NCI-H1436 (cell line): Measurements from ENCODE around the gene VWA2.

Experiments used
- DNase-seq: peaks from one replicate; lab custom pipeline; 2025; lab: John Stamatoyannopoulos, UW

The VWA2 gene

DNA sequence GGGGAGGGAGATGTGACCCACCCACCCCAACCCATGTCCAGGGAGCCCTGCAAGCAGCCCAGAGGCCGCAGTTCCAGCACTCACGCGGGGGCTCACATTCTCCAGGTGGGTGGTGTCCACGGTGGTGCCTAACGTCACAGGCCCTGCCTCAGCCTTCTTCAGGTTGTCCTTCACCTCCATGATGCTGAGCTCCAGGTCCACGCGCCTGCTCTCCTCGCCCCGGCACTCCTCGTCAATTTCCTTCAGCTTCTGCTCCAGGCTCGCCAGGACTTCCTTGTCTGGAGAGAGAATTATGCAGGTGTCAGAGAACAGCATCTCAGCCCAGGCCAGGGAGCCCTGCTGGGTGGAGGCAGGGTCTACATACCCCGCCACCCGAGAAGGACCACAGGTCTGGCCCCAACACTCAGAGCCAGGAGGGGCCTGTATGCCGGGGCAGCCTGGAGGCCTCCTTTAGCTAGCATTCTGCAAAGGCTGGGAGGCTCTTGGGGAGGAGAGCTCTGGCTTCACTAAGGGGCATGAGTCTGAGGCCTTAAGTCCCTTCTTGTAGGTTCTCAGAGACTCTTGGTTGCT, 58.2 kb downstream of the VWA2 start:
- DNase-seq = no peak

DNA sequence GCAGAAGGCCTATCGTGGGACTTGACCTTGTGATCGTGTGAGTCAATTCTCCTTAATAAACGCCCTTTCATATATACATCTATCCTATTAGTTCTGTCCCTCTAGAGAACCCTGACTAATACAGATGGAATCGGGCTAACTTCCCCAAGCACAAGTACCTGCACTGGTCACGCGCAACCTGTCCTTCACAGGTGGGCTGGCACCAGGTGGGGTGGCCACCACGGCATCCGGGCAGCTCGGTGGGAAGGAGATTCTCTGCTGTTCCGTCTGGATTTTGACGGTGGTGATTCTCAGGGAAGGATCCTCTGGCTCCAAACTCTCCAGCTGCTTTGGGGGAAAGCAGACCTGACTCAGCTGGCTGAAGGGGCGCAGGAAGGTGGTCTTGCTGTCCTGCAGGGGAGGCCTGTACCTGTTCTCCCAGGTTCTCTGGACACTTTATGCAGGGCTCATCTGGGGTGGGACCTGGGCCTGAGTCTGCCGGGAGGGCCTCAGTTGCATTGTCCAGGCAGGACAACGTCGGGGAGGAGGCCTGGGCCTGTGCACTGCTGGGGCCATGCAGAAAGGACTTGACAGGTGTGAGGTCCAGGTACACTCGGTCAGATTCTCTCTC, 61.1 kb downstream of the VWA2 start:
- DNase-seq = no peak

DNA sequence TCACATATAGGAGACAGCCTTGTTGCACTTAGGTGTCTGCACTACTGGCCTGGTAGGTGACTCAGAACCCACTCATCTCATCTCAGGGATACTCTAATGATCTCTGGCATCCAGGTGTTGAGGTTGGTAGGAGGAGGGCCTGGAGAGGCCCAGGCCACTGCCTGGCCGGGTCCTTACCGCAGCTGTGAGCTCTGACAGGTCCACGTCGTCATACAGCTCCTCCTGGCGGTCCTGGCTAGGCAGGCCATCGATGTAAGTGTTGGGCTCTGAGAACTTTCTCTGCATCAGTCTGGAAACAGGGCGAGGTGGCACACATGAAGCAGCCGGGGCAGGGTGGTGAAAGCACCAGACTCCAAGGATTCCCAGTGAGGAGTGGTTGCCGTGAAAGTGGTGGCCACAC, 62.1 kb downstream of the VWA2 start:
- DNase-seq = no peak

DNA sequence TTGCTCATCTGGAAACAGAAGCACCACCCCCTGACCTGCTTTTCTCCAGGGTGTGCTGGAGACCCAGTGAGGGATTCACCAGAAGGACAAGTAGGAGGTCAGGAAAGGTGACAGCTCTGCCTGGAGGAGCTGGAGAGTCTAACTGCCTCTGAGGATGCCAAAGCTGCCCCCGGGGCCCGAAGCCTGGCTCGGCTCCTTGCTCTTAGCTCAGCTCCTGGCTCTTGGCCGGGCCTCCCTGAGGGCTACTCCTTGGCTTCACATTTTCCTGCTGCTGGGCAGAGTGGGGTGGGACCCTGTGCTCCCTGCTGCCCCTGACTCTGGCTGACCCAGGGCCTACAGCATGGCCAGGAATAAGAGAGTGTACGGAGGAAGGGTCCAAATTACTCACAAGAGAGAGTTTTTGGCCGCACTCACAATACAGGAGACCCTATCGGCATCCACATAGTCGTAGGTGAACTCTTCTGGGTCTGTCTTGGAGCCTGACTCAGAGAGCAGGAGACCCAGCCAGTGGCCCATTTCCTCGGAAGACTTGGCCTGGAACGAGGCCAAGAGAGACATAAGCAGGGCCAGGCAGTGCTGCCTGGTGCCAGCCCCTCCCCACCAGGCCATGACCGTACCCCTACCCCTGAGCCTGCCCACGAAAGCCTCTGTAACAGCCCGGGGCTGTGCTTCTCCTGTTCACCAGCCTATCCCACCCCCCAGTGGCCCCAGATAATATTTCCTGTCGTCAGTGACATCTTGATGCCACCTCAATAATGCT, 63.1 kb downstream of the VWA2 start:
- DNase-seq = no peak

DNA sequence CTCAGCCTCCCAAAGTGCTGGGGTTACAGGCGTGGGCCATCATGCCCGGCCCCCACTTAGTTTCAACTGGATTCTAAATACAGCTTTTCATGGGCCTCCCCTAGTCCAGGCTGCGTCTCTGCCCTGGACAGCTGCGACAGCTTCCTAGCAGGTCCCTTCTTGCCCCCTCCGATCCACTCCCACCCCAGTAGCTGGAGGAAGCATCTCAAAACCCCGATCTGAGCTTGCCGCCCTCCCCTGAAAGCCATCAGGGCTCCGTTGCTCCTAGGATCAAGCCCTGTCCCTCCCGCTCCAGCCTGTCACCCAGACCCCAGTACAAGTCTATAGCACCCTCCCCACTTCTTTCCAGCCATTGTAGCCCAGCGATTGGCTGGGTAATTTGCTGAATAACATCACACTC, 64.5 kb downstream of the VWA2 start:
- no peak for DNase-seq

DNA sequence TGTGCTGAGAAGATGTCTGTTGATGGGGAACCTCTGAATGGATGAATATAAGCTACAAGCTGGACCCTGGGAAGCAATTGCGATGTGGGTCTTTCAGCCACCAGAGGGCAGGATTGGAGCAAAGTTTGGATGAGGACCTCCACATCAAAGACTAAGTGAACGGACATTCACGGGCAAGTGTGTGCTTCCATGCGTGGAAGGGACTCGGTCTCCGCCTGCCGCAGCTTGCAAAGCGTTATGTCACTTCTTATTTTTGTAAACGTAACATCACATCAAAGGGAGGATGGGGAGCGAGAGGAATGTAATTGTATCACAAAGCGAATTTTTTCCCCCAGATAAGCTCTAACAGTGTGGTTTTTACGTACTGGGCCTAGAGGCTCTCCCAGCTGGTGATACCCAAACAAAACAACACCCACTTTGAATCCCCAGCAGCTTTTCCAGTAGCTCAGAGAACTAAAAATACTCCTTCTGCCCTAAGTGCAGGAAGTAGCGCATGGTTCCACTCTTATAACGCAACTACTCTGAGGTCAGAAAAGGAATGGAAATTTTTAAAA, 65.0 kb downstream of the VWA2 start:
- peak; percentile 45 for DNase-seq

DNA sequence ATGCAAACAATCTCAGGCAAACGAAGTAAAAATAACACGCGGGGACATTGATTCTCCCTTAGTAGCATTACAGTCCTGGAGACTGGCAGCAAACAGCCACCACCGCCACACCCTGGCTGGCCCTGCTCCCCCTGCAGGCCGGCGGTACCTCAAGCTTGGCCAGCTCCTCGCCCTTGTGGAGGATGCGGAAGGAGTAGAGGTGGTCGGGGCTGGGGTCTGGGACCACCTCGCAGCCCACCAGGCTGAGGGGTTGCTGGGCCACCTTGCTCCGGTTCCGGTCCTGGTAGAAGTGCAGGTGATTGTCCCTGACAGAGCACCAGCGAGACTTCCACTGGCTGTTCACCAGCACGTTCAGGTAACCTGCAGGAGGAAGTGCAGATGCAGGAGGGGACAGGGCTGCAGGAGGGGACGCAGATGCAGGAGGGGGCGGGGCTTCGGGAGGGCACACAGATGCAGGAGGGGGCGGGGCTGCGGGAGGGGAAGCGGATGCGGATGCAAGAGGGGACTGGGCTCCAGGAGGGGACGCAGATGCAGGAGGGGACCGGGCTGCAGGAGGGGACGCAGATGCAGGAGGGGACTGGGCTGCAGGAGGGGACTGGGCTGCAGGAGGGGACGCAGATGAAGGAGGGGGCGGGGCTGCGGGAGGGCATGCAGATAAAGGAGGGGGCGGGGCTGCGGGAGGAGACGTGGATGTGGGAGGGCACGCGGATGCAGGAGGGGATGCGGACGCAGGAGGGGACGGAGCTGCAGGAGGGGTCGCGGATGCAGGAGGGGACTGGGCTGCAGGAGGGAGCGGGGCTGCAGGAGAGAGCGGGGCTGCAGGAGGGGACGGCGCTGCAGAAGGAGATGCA, 65.7 kb downstream of the VWA2 start:
- peak; percentile 59 for DNase-seq

DNA sequence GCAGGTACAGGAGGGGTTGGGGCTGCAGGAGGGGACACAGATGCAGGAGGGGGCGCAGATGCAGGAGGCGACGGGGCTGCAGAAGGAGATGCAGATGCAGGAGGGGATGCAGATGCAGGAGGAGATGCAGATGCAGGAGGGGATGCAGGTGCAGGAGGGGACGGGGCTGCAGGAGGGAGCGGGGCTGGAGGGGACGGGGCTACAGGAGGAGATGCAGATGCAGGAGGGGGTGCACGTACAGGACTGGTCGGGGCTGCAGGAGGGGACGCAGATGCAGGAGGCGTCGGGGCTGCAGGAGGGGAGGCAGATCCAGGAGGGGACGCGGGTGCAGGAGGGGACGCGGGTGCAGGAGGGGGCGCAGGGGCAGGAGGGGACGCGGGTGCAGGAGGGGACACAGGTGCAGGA, 66.5 kb downstream of the VWA2 start:
- no peak for DNase-seq

DNA sequence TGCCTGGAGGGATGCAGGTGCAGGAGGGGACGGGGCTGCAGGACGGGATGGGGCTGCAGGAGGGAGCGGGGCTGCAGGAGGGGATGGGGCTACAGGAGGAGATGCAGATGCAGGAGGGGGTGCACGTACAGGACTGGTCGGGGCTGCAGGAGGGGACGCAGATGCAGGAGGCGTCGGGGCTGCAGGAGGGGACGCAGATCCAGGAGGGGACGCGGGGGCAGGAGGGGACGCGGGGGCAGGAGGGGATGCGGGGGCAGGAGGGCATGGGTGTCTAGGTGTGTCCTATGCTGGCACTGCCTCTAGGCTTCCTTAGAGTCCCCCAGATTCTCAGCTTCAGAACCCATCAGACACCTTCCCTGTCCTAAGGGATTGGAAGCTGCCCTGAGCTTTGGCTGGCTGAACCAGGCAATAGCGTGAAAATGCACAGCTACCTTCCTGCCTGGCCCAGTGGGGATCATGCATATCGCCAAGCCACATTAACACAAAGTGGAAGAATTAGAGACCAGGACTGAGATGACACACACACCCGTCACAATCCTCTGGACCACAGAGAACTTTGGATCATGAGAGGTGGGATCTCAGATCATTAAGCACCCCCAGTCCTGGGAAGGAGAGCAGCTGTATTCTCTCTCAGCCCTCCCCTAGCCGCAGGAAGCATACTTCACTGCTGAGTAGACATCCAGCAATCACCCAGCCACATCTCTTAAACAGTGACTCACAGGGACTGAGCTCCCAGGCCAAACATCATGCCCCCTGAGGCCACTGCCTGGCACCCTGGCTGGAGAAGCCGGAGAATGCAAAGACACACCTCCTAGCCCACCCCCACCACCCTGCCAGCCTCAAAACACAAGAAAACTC, 67.3 kb downstream of the VWA2 start:
- no peak for DNase-seq

DNA sequence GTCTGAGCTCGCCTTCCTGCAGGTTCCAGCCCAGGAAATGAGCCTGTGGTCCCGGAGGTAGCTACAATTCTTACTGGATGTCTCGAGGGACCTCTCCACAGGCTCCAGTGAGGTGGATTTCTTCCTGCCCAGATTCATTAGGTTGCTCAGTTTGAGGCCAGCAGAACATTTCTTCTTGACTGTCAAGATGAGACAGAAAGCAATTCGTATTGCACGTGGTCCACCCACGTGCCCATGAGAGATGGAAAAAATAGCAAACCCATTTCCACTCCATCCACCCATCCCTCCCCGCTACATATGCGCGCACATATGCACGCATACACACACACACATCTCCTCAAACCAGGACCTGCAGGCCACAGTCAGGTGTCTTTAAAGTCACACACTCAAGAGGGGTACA, 68.7 kb downstream of the VWA2 start:
- DNase-seq = no peak

DNA sequence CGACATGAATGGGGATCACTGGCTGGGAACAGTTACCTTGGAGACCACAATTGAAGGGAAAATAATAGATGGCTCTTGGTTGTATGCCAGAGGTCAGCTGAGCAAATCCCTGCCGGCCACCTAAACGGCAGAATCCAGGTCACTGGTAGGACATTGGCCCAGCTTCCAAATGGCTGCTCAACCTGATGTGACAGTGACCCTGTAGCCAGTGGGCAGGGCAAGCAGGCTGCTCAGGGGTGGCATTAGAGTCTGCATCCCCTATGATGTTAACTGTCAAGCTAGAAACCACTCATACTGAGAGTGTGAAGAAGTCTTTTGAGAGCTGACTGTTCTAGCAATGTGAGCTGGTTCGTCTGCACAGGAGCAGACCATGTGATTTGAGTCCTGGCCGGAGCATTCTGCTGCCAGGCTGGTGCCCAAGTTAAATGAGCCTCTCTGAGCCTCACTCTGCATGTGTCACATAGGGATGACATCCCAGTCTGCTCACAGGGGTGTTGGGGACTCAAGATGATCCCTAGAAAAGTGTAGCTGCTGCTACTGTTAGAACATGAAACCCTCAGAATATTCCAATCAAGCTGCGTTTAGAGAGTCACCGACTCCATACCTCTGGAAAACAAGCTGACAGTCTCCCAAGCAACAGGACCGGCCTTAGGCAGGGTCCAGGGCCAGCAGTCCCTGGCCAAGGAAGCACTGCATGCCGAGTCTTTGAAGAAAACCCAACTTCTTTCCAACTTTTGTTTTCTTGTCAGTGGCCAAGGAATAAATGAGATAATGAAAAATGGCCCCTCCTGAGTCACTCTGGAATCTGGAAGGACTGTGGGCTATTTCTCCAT, 69.7 kb downstream of the VWA2 start:
- no peak for DNase-seq

DNA sequence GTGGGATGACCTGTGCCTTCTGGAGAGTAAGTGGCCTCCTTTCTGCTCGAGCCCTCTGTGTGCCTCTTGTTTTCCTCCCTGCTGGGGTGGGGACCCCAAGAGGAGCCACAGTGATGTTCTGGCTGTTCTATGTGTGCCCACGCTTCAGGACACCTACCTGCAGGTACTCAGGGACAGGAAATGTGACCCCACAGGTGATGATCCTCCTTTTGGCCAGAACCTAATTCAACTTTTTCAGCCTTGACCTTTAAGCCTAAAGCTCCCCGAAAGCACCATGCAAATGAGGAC, 70.3 kb downstream of the VWA2 start:
- DNase-seq = no peak

DNA sequence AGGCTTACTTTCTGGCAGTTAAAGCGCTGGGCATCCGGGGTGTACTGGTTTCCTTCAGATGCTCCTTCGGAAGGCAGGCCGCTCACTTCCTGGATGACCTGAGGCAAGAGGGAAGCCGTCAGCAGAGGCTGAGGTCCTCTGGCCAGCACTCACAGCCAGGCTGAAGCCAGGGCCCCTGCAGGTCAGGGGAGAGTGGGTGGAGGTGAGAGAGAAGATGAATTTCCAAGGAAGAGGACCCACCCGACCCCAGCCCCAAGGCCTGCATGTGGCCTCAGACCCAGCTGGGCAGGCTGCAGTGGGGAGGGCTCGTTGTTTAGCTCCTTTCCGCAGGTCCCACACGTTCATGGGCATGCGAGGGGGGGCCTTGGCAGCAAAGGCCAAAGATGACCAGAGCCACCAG, 71.3 kb downstream of the VWA2 start:
- no peak for DNase-seq

DNA sequence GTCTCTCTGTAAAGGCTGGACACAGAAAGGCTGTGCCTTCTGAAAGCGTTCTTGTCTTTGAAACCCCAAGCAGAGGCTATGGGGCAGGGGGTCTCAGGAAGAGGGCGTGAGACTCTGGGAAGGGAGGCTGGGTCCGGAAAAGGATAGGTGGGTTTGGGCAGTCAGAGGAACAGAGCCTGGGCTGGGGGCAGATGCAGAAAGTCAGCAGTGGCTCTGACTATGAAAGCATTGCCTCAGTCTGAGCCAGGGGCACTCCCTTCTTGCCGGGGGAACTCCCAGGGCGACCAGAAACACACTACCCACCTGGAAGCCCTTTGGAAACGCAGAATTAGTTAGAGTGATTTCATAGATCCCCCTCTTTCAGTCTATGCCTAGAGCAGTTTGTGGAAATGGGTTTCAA, 72.0 kb downstream of the VWA2 start:
- no peak for DNase-seq

DNA sequence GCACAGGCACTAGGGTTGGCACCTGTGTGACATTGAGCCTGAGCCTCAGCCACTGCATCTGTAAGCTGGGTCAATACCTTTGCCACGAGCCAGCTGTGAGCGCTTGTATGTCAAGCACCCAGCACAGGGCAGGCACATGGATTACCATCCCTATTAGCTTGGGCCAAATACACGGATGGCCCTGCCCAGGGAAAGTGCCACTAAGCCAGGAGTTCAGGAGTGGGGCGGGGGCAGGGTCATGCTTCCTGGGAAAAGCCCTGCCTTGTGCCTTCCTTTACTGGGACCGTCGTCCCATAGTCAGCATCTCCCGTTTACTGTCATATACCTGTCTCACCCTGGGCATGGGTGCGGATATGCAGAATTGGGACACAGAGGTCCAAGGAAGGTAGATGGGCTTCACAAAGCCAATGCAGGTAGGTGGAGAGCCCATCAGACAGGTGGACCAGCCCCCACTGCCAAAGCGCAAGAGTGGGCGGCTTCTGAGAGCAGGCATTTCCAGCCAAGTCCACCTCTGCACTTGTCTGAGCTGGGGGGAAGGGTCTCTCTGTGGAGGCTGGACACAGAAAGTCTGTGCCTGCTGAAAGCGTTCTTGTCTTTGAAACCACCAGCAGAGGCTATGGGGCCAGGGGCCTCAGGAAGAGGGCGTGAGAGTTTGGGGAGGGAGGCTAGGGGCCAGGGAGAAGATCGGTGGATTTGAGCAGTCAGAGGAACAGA, 72.6 kb downstream of the VWA2 start:
- no peak for DNase-seq

DNA sequence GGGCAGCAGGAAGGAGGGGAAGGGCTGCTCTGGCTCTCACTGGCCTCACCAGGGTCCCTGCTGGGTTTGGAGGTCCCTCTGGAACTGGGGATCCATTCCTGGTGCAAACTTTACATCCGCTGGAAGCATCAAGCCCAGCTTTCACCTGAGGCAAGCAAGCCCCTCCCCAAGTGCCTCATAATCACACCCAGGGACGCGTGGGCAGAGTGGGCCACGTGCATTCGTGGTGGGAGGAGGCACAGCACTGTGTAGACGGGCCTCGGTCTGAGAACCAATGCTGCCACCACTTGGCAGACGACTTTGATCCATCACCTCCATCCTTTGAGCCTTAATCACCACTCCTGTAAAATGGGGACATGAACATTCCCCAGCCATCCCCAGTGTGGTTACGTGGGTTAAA, 74.1 kb downstream of the VWA2 start:
- no peak for DNase-seq

DNA sequence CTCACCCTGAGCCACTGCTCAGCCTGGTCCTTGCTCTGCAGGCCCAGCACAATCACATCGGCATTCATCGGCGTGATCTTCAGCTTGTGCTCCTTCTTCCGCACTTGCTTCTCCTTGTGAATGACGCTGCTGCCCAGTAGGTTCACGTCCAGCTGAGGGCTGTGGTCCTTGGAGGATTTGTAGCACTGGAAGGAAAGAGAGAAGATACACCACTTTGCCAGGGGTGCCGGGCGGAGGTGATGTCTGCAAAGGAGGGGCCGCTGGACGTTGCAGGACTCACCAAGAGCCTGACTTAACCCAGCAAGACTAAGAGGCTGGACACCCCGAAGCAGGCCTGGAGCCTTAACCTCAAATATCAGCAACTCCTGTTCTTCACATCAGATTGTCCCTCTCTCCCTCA, 74.8 kb downstream of the VWA2 start:
- DNase-seq = no peak

DNA sequence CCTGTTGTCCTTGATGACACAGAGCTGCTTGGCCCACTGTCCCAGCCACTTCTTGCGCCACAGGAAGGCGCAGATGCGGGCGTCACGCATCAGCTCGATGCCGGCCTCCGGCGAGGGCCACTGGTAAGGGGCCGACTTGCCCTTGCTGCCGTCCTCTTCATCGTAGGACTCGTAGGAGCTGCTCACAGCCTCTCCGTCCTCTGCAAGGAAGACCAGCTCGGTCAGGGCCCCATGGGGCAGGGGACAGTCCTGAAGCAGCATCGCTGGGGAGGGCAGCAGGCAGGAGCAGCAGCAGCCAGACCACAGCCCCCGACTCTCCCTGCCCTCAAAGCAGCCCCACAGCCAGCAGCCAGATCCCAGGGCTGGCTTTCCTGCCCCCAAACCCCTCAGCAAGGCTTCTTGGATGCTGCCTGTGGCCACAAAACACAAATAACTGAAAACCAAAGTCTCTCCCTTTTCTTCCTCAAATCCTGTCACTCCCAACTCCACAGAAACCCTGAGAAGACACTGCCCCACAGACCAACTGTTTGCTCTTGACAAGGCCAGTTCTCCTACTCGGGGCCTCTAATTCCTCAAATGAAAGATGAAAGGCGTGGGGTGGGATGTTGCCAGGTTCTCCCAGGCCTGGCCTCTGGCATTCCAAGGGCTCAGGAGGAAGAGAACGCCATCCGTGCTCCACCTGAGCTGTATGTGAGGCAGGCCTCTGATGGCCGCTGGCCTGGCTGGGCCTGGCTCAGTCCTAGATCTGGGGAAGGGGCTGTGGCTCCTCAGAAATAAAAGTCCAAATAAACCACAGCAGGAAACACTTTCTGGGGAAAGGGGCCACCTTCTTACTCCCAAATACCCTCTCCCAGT, 76.7 kb downstream of the VWA2 start:
- no peak for DNase-seq

DNA sequence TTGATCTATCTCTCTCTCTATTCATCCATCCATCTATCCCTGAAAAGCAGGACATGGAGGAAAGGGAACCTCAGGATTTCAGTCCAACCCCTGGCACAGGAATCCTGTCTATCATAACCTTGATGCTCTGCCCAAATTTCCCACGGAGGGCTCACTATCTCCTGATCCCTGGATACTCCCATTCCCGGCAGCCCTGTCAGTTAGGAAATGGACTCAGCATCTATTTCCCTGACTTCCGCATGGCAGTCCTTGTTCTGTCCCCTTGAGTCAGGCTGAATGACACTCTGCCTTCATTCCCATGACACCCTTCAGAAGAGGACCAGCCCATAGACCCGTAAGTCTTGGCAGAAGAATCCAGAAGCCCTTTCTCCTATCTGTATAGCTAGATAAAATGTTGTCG, 77.7 kb downstream of the VWA2 start:
- no peak for DNase-seq
